Neural progenitor cell (in vitro differentiated cells): Measurements from ENCODE around the gene ATP1A3.

Experiments
- CTCF ChIP-seq: fragments of 200-600 bp; sonication (generic); IDR thresholded peaks from 2 replicates; pipeline ENCODE4 v1.5.1; 2017; ENCODE audit warnings: antibody characterized with exemption, mild to moderate bottlenecking
- EZH2phosphoT487 ChIP-seq: fragments of 200-600 bp; sonication (generic); IDR thresholded peaks from 2 replicates; pipeline ENCODE4 v1.6.1; 2017; ENCODE audit warnings: antibody characterized with exemption

DNA sequence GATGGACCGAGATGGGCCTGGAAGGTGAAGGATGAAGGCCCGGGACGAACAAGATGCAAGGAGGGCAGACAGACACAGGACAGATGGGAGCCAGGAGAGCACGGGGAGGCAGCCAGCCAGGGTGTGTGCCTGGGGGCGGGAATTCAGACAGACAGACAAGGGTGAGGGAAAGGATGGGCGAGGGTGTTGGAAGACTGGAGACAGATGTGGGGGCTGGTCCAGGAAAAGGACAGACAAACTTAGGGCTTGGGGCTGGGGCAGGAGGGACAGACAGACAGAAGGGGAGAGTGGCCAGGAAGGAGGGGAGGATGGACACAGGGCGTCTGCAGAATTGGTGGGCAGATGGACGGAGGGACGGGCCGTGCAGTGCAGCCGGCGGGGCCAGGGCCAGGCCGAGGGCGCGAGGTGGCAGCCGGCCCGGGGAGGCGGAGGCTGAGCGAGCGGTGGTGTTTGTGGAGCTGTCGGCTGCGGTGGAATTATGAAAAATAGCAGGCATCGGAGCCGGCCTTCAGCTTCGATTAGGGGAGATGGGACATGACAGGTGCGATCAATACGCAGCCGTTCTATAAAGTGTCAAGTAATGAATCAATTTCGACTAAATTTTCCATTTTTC lies 61.2 kb downstream of the ATP1A3 start:
- TF ChIP-seq EZH2phosphoT487 (no peak), CTCF (no peak)
